ENCODE data around the gene MAPK12. TPM values are rescaled to one million over a fixed set of nuclear protein-coding genes. Genes with fewer than 3 reads are reported as not detected.

The MAPK12 gene
- polyA plus RNA-seq, 1 donor from 2014 or later, result 36.7 TPM

GRCh38 chr22:50277761-50278160 lies 16.3 kb upstream of the MAPK12 start:
- Histone ChIP-seq H3K9me2 (ENCODE audit: insufficient read depth, low read length) (no peaks in the 10 kb centered on the region), H3K9me3 (ENCODE audit: low read length) (no peaks in the 10 kb centered on the region), H3K79me2 (replicated peaks; ENCODE audit: insufficient read depth, low read length) (no peaks in the 10 kb centered on the region), H3K4me2 (ENCODE audit: low read length) (no peak overlapping the region), H3K4me3 (ENCODE audit: low read length) (no peak overlapping the region), H3K27ac (ENCODE audit: low read length) (no peak overlapping the region), H4K20me1 (ENCODE audit: insufficient read depth) (no peaks in the 10 kb centered on the region), H2AFZ (ENCODE audit: low read depth, low read length) (no peak overlapping the region), H3K9ac (ENCODE audit: low read length) (no peak overlapping the region), H3K36me3 (ENCODE audit: insufficient read depth, low read length) (no peaks in the 10 kb centered on the region), H3K27me3 (ENCODE audit: insufficient read depth, low read depth, low read length) (no peaks in the 10 kb centered on the region), H3F3A (ENCODE audit: insufficient read depth, low read length, poor library complexity, severe bottlenecking) (no peaks in the 10 kb centered on the region)
- no peak for TF ChIP-seq CTCF (IDR thresholded peaks at IDR 0.05; ENCODE audit: poor library complexity, severe bottlenecking)
- no peak for TF ChIP-seq RAD21 (conservative IDR thresholded peaks at IDR 0.05)
- TF ChIP-seq MXI1 (conservative IDR thresholded peaks at IDR 0.05; ENCODE audit: poor library complexity, severe bottlenecking), result no peak
- TF ChIP-seq POLR2AphosphoS5 (IDR thresholded peaks at IDR 0.05), result no peak
- TF ChIP-seq REST (IDR thresholded peaks at IDR 0.05; ENCODE audit: borderline replicate concordance), result no peak
- TF ChIP-seq EP300 (conservative IDR thresholded peaks at IDR 0.05; ENCODE audit: poor library complexity, severe bottlenecking), result no peak
- TF ChIP-seq SMC3 (conservative IDR thresholded peaks at IDR 0.05; ENCODE audit: poor library complexity), result no peak
- no peak for TF ChIP-seq EZH2 (IDR thresholded peaks at IDR 0.05; ENCODE audit: borderline replicate concordance, insufficient read depth, low read length, poor library complexity, severe bottlenecking)
- no peak for TF ChIP-seq TAF1 (IDR thresholded peaks at IDR 0.05; ENCODE audit: low read depth)

DNA sequence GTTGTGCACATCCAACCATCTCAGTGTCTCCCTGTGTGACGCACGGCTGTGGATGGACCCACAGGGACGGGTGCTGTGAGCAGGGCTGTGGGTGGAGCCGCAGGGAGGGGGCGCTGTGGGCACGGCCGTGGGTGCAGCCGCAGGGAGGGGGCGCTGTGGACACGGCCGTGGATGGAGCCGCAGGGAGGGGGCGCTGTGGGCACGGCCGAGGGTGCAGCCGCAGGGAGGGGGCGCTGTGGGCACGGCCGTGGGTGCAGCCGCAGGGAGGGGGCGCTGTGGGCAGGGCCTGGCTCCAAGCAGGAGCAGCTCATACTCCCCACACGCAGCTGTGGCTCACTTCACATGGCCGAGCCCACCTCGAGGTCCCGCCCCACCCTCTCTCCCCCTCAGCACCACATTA lies 14.7 kb upstream of the MAPK12 start:
- Histone ChIP-seq H3K9me2 (ENCODE audit: insufficient read depth, low read length) (no peaks in the 10 kb centered on the region), H3K9ac (ENCODE audit: low read length) (no peak overlapping the region), H3K4me2 (ENCODE audit: low read length) (no peak overlapping the region), H2AFZ (ENCODE audit: low read depth, low read length) (no peak overlapping the region), H4K20me1 (ENCODE audit: insufficient read depth) (no peaks in the 10 kb centered on the region), H3K79me2 (replicated peaks; ENCODE audit: insufficient read depth, low read length) (no peaks in the 10 kb centered on the region), H3K9me3 (ENCODE audit: low read length) (no peaks in the 10 kb centered on the region), H3K36me3 (ENCODE audit: insufficient read depth, low read length) (no peaks in the 10 kb centered on the region), H3K4me3 (ENCODE audit: low read length) (no peak overlapping the region), H3F3A (ENCODE audit: insufficient read depth, low read length, poor library complexity, severe bottlenecking) (no peaks in the 10 kb centered on the region), H3K27ac (ENCODE audit: low read length) (no peak overlapping the region), H3K27me3 (ENCODE audit: insufficient read depth, low read depth, low read length) (no peaks in the 10 kb centered on the region)
- TF ChIP-seq POLR2AphosphoS5 (IDR thresholded peaks at IDR 0.05) (no peak), CTCF (IDR thresholded peaks at IDR 0.05; ENCODE audit: poor library complexity, severe bottlenecking) (peak; percentile 29)
